GM19452 (cell line): ENCODE measurements around the gene INHA.

Experiments used
- ATAC-seq: cut with Tn5 transposase; IDR thresholded peaks from one replicate; pipeline ENCODE4 v1.9.1; 2021; ENCODE audit not compliant: unreplicated experiment

The INHA gene

GRCh38 chr2:219572237-219573001, at the start of gene INHA:
Gene INHA, plus strand, starts transcription at chr2:219572310. Its CDS starts 65 bp downstream, at chr2:219572375.
- ATAC-seq: no peak

GRCh38 chr2:219523031-219523671, 49.0 kb upstream of the INHA start:
- ATAC-seq: no peak

GRCh38 chr2:219524817-219525216, 47.3 kb upstream of the INHA start:
- ATAC-seq: no peak

GRCh38 chr2:219525533-219526232, 46.4 kb upstream of the INHA start:
- no peak for ATAC-seq

- ATAC-seq: no peak
These were observed 45.6 kb upstream of the INHA start for GRCh38 chr2:219526320-219527075.

DNA sequence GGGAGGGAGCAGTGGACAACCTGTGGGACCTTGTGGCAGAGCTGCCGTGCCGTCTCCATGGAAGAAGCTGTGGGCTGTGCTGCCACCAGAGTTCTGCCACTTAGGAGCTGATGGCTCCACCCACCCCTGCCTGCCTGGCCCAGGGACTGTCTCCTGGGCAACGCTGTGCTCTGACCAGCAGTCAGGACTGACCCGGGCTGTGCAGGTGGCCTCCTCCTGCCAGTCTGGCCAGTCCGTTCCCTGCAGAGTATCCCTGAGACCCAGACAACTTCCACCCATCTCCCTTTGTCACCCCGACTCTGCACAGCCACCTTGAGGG, 45.1 kb upstream of the INHA start:
- ATAC-seq: no peak

DNA sequence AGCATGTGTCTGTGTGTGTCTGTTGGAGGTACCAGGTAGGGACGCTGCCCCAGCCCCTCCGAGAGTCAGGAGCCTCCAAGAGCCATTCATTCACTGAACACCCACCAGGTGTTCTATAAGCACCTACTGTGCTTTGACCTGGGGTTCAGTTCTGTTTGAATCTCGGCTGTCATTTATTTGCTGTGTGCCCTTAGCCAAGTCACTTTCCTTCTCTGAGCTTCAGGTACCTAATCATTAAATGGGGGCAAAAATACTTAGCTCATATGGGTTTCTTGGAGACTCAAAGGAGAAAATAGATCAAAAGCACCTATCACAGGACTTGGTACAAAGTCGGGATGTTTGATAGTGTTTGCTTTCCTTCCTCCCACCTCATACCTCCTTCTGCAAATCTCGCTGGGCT, 44.6 kb upstream of the INHA start:
- ATAC-seq: no peak

- ATAC-seq: peak; percentile 92
These were observed 41.8 kb upstream of the INHA start for GRCh38 chr2:219530048-219530963.

DNA sequence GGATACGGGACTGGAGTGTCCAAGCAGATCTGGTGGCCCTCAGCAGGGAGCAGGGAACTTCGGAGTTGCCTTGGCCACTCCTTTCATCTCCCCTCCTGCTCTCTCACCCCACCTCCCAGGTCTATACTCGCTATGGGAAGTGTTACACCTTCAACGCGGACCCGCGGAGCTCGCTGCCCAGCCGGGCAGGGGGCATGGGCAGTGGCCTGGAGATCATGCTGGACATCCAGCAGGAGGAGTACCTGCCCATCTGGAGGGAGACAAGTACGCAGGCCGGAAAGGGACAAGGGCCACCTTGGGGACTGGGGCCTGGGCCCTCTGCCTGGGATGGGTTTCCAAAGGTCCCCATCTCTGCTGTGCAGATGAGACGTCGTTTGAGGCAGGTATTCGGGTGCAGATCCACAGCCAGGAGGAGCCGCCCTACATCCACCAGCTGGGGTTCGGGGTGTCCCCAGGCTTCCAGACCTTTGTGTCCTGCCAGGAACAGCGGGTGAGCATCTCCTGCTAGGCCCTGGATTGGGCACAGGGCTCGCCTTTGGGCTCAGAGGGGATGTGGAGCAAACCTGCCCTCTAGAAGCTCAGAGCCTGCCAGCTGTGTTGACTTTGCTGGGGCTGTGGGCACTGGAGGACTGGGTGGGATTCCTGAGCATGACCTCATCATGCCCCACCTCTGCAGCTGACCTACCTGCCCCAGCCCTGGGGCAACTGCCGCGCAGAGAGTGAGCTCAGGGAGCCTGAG, 40.3 kb upstream of the INHA start:
- ATAC-seq: no peak

GRCh38 chr2:219532378-219532649, 39.8 kb upstream of the INHA start:
- no peak for ATAC-seq

- no peak for ATAC-seq
These were observed 38.0 kb upstream of the INHA start for GRCh38 chr2:219533930-219534661.

DNA sequence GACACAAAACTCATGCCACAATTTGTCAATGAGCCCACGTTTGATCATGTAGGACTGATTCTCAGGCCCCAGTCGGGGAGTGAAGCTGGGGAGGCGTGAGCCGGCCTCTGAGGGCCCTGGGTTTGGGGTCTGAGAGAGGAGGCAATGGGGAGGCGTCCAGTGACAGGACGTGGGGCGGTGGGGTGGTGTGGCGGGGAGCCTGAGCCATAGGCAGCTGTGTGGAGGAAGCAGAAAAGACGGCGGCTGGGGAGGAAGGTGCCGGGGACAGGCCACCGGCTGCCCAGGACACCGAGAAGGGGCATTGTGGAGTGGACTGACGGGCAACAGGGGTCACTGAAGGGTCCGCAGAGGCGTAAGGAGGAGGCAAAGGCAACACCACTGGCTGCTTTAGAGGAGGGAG, 35.7 kb upstream of the INHA start:
- no peak for ATAC-seq

GRCh38 chr2:219536967-219537366, 35.1 kb upstream of the INHA start:
- no peak for ATAC-seq

DNA sequence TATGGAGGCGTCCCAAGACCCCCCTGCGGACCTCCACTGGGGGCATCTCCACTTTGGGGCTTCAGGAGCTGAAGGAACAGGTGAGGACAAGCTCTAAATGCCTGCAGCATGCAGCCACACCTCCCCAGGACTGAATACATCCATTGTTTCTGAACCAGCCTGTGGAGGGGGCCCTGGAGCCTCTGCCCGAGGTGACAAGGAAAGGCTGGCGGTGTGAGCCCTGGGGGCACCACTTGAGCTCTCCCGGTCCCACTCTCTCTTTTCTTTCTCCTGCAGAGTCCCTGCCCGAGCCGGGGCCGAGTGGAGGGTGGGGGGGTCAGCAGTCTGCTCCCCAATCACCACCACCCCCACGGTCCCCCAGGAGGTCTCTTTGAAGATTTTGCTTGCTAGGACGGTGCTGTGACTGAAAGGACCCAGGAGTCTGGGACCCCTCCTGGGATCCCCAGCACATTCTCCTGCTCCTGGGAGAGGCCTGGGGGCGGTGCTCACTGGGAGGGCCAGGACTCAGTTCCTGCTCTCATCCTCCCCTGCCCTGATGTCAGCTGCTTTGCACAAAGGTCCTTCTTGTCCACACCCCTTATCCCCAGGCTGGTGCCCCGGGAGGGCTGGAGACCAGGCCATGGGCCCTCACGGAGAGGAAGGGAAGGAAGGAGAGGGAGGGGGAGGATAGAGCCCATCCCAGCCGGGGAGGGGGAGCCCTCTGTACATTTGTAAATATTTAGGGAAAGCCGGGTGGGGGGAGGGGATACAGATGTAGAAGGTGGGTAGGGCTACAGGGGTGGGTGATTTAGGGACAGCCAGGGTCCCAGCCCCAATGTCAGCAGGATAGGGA, 34.2 kb upstream of the INHA start:
- no peak for ATAC-seq

- no peak for ATAC-seq
These were observed 33.6 kb upstream of the INHA start for GRCh38 chr2:219538504-219538951.

DNA sequence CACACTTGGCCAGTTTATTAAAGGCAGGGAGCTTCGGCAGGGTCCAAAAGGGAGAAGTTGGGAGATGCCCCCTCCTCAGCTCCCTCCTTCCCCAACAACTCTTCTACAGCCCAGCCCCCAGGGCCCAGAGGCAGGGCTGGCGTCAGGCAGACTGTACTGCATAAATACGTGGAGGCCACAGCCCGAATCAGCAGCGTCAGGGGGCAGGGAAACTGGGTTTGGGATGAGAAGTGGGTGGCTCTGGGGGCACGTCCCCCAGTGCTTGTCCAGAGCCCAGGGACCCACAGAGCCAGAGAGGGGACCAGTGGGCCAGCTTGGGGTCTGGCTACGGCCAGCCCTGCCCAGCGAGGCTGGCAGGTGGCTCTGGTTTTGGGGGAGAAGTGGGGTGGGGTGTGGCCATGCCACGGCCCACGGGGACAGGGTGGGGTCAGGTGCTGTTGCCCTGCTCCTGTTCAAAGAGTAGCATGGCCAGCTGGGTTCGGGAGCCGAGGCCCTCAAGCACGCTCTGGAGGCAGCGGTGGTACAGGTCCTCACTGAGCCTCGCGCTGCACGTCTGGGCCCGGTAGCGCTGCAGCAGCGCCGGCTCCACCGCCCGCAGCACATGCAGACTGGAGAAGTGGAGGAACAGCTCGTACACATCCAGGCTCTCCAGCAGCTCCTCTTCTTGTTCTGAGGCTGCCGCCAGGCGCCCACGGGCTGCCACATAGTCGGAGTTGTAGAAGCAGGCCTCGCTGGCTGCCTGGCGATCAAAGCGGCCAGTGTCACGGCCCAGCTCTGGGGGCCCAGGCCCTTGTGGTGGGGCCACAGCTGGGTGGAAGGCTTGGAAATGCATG, 32.9 kb upstream of the INHA start:
- no peak for ATAC-seq

DNA sequence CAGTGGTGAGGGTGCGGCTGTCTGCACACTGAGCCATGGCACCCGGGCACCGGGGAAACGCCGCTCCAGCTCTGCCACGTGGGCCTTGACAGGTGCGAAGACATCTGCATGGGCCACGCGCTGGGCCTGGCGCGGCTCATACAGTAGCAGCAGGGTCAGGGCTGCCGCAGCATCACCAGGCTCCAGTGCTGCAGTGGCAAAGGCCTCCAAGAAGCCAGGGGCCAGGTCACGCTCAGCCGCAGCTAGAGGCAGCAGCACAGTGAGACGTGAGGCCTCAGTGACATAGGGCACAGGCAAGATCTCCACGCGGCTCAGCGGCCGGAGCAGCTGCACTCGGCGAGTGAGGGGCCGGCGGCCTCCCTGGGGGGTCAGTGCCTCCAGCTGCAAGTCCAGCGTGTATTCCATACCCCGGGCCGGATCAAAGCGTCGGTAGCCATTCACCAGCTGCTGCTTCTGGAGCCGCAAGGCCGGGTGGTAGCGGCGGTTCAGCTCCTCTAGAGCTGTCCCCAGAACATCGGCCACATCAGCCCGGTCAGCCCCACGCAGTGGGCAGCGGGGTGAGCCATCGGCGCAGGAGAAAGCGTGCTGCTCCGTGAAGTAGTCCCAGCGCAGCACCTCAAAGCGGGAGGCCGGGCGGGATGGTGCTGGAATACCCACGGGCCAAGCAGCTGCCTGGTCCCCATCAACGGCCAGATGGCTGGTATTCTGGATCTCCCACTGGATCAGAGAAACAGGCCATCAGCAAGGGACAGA, 32.0 kb upstream of the INHA start:
- no peak for ATAC-seq
